NCI-H526 (cell line): Measurements from ENCODE around the gene GRK7.
"Not testable (repeated sequence)": the region's sequence is repeated elsewhere in the genome, so short reads cannot be mapped to it uniquely, and the experiment has no call there.

Experiments
- DNase-seq, 2 experiments: peaks; one replicate each; lab custom pipeline; 2025; lab: John Stamatoyannopoulos, UW

Gene GRK7

GRCh38 chr3:141754032-141754431, 9.2 kb upstream of the GRK7 start:
- no peak for DNase-seq

- not testable (repeated sequence) for DNase-seq
Measured at GRCh38 chr3:141762552-141762951, 656 bp upstream of the GRK7 start.

- no peak for DNase-seq
Measured at GRCh38 chr3:141764045-141764444, 837 bp downstream of the GRK7 start.

- no peak for DNase-seq
Measured at GRCh38 chr3:141764465-141764864, 1.3 kb downstream of the GRK7 start.

GRCh38 chr3:141764986-141765385, 1.8 kb downstream of the GRK7 start:
- DNase-seq = no peak

GRCh38 chr3:141767066-141767465, 3.9 kb downstream of the GRK7 start:
- DNase-seq = no peak

- DNase-seq = no peak
Measured at GRCh38 chr3:141769221-141769894, 6.2 kb downstream of the GRK7 start.

- DNase-seq = no peak
Measured at GRCh38 chr3:141773676-141774075, 10.5 kb downstream of the GRK7 start.

GRCh38 chr3:141776376-141776775, 13.2 kb downstream of the GRK7 start:
- no peak for DNase-seq

- DNase-seq = no peak
Measured at GRCh38 chr3:141776885-141777284, 13.7 kb downstream of the GRK7 start.

GRCh38 chr3:141777957-141778813, 15.0 kb downstream of the GRK7 start:
- DNase-seq = no peak

- DNase-seq = no peak
Measured at GRCh38 chr3:141779667-141780066, 16.5 kb downstream of the GRK7 start.

- DNase-seq = peak in 1 of 2 experiments; percentile 8
Measured at GRCh38 chr3:141782386-141782932, 19.3 kb downstream of the GRK7 start.

- no peak for DNase-seq
Measured at GRCh38 chr3:141783632-141784031, 20.4 kb downstream of the GRK7 start.

GRCh38 chr3:141784096-141784495, 20.9 kb downstream of the GRK7 start:
- DNase-seq = no peak

- no peak for DNase-seq
Measured at GRCh38 chr3:141784531-141784930, 21.3 kb downstream of the GRK7 start.

- no peak for DNase-seq
Measured at GRCh38 chr3:141788149-141788548, 24.9 kb downstream of the GRK7 start.

GRCh38 chr3:141788750-141789149, 25.5 kb downstream of the GRK7 start:
- DNase-seq = not testable (repeated sequence)

GRCh38 chr3:141789281-141789680, 26.1 kb downstream of the GRK7 start:
- DNase-seq = peak in 1 of 2 experiments; percentile 13

GRCh38 chr3:141790171-141790570, 27.0 kb downstream of the GRK7 start:
- no peak for DNase-seq

GRCh38 chr3:141792495-141792894, 29.3 kb downstream of the GRK7 start:
- no peak for DNase-seq

- no peak for DNase-seq
Measured at GRCh38 chr3:141793476-141794260, 30.5 kb downstream of the GRK7 start.
